ENCODE data around the gene ZBTB20.

The ZBTB20 gene

DNA sequence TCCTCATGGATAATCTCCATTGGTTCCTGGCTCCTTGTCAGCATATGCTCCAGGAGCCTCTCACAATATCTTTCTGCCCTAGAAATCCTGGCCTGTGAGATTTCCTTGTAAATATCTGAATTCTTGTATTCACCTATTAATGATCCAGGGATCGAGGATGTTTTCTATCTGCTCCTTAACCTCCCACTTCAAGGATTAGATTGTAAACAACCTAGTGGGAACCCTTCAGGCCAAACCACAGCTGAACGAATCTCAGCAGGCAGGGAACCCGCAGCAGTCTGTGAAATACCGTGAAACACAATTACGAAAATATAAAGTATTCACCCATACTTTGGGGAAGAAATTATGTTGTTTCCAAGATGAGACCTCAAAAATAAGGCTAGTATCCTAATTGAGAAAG, 637.3 kb downstream of the ZBTB20 start:
- no peak for DNase-seq (ENCODE audit: low spot score)
- TF ChIP-seq CTCF (IDR thresholded peaks at IDR 0.05; ENCODE audit: borderline replicate concordance, control extremely low read depth, extremely low read depth, insufficient read depth, missing control alignments), result no peak
- in situ Hi-C loops (cut with MboI; ENCODE audit: low sequenced_read_pairs, unreplicated experiment), result no loop called here

GRCh38 chr3:114508976-114509375, 638.1 kb downstream of the ZBTB20 start:
- in situ Hi-C loops (cut with MboI; ENCODE audit: low sequenced_read_pairs, unreplicated experiment), result no loop called here
- TF ChIP-seq CTCF (IDR thresholded peaks at IDR 0.05; ENCODE audit: borderline replicate concordance, control extremely low read depth, extremely low read depth, insufficient read depth, missing control alignments), result no peak
- no peak for DNase-seq (ENCODE audit: low spot score)

GRCh38 chr3:114508208-114508607, 638.9 kb downstream of the ZBTB20 start:
- in situ Hi-C loops (cut with MboI; ENCODE audit: low sequenced_read_pairs, unreplicated experiment), result no loop called here
- TF ChIP-seq CTCF (IDR thresholded peaks at IDR 0.05; ENCODE audit: borderline replicate concordance, control extremely low read depth, extremely low read depth, insufficient read depth, missing control alignments), result no peak
- no peak for DNase-seq (ENCODE audit: low spot score)

DNA sequence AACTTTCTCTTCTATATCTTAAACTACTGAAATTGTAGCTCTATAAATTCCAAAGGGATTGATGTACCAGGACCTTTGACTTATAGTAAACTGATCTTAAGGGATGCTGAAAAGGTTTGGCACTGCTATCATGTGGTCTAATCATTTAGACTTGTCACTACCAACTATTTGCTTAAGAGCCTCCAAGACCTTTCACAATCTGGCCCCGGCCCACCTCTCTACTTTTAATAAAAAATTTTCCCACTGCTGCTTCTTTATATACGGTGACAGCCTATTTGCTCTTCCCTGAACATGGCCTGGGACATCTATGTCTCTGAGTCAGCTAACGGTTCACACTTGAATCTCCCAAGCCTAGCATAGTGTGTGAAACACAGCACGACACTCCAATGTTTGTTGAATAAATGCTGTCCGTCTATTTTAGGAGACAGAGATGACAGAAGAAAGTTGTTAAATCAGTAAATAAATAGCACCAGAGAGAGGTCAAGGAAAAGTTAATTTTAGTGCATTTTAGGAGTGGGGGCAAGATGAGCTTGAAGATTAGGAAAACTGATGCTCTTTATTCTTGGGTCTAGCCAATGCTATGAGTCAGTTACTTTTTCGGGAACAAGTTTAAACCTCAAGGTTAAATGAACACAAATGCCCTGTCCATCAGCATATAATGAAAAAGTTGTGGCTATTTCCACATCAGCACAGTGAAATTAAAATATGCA, 640.3 kb downstream of the ZBTB20 start:
- in situ Hi-C loops (cut with MboI; ENCODE audit: low sequenced_read_pairs, unreplicated experiment), result no loop called here
- no peak for DNase-seq (ENCODE audit: low spot score)
- TF ChIP-seq CTCF (IDR thresholded peaks at IDR 0.05; ENCODE audit: borderline replicate concordance, control extremely low read depth, extremely low read depth, insufficient read depth, missing control alignments), result no peak

DNA sequence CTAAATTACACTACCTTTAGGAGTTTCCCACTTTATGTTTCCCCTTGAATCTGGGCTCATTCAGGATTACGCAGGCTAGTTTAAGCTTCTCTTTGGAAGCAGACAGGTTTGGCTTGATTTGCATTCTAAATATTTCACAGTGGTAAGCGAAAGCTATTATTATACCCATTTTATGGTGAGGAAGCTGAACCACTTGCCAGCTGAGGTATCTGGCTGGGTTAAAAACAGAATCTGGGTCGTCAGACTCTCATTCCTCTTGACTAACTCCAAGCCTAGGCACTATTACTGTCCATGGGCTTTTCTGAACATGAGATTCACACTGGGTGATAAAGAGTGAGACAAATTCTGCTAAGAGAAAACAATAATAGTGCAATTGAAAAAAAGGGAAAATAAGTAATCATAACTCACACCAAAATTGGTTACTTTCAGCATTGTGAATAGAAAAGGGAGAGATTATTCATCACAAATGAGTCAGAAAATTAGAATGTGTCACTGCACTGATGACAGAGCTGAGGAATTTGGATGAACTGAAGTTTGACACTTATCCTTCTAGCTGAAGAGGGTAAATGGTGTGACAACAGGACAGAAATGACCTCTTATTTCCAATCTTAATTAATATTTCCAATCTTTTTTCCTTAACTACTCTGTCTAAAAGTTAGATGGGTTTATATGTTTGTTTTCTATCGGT, 642.0 kb downstream of the ZBTB20 start:
- in situ Hi-C loops (cut with MboI; ENCODE audit: low sequenced_read_pairs, unreplicated experiment), result no loop called here
- DNase-seq (ENCODE audit: low spot score), result no peak

DNA sequence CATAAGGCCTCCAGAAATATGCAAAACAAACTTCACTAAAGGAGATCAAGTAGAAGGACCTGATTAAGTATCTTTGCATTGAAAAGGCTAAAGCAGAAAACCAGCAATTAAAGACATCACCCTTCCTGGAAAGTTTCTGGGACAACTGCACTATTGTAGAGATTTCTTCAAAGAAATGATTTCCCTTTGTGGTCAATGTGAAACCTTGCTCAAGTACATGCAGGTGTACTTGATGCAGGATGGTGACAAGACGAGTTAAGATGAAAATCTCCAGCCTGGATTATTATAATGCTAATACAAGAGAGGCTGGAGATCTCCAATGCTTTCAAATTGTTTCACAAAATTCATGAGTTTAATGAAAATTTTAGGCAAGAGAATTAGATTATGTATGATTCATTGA, 644.9 kb downstream of the ZBTB20 start:
- no peak for TF ChIP-seq CTCF (IDR thresholded peaks at IDR 0.05; ENCODE audit: borderline replicate concordance, control extremely low read depth, extremely low read depth, insufficient read depth, missing control alignments)
- DNase-seq (ENCODE audit: low spot score), result no peak
- in situ Hi-C loops (cut with MboI; ENCODE audit: low sequenced_read_pairs, unreplicated experiment), result no loop called here

More for the DNA sequence above, 642.0 kb downstream of the ZBTB20 start:
- TF ChIP-seq CTCF (IDR thresholded peaks at IDR 0.05; ENCODE audit: borderline replicate concordance, control extremely low read depth, extremely low read depth, insufficient read depth, missing control alignments), result no peak

Measured in GM13976 (cell line).